NCI-H187 (cell line): ENCODE results near the gene RAB5B.

Experiments
- DNase-seq, 2 experiments: peaks; one replicate each; lab custom pipeline; 2025; lab: John Stamatoyannopoulos, UW

Gene RAB5B, protein sequence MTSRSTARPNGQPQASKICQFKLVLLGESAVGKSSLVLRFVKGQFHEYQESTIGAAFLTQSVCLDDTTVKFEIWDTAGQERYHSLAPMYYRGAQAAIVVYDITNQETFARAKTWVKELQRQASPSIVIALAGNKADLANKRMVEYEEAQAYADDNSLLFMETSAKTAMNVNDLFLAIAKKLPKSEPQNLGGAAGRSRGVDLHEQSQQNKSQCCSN

DNA sequence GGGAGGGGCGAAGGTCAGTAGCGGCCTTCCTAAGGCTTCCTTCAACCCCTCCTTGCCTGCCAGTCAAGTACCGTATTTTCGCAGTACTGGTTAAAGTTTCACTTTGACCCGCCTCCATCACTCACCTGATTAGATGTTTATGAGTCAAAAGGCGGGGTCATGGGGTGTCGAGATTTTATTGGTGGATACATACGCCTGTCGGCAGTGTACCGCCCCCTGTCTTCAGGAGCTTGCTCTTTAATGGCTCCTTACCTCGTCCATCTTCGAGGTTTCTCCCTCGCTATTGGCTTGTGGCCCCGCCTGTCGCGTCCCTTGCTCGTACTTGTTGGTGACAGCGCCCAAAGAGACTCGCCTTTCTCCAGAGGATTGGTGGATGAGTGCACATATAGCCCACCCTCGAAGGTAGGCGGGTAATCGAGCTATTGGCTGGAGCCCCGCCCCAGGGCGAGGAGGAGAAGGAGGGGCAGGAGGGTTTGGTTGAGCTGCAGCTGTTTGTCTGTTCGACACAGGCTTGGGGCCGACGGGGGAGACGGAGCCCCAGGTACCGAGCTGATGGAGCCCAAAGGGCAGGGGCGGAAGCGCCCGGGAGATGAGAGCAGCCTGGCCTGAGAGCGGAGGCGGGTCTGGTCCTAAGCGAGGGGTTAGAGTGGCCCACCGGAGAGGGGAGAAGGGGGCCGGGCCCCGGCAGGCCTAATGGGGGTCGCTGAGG, at the start of gene RAB5B:
TSS of gene RAB5B (plus strand) at position 480 of the 709 bp plus-strand sequence. CDS start 12,883 bp downstream, outside the sequence.
- DNase-seq, result peak; percentile 99 to 100

- DNase-seq, result no peak
These were observed 48.5 kb upstream of the RAB5B start for GRCh38 chr12:55925371-55925770.

DNA sequence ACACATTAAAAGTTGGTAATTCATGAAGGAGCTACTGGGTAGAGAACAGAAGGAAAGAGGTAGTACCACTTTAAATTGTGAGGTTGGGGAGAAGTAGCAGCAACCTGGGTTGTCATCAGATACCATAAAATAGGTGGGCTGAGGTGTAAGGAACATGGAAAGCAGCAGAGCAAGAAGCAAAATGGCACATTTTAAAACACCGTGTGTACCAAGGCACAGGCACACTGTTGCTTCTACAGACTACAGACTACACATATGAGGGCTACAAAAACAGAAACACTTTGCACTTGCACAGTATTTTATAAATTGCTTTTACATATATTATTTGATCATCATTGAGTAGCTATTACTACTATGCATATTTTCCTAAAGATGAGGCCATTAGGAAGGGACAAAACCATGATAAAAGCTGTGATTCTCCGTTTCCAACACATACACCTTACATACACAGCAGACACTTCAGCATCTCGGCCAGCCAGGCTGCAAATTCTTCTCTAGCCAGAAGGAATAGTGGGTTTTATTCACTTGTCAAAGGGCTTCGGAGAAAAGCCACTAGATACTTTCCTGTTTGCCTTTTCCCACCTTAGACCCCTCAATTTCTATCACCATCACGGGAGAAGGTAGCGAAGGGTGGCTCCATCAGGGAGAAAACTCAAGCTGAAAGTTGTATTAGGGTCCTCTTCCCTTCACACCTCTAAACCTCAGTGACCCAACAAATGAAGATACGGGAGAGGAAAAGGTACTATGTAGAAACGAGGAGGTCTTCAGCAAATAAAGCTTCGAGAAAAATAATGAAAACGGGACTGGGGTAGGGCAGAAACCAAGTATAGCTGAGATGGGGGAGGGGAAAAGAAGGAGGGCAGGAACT, 47.8 kb upstream of the RAB5B start:
- no peak for DNase-seq

- peak; percentile 89 to 90 for DNase-seq
These were observed 46.9 kb upstream of the RAB5B start for GRCh38 chr12:55926738-55927587.

- peak in 1 of 2 experiments; percentile 71 for DNase-seq
These were observed 46.0 kb upstream of the RAB5B start, which contains the start of gene PYM1 for GRCh38 chr12:55927588-55928502. TSS of gene PYM1 (minus strand) at chr12:55927894. CDS start at chr12:55927761, 133 bp downstream.

DNA sequence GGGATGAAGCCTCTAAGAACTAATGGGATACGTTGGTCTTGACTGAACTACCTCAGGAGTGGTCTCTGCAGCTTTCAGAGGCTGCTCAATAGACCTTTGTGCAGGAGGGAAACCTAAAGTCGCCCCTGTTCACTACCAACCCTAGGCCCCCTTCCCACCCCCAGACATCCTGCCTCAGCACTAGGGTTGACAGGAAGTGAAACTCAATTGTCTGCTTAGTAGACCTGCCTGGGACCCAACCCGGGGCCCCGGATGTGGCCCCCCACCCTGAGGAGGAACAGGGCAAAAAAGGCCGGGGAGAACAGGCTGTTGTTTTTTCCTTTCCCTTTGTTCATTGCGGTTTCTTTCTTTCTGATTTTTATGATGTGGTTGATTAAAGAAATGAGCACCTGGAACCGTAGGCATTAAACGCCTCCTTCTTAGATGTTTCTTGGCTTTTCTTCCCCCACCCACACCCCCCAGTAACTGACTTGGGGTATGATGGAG, 44.5 kb upstream of the RAB5B start:
- DNase-seq, result no peak

DNA sequence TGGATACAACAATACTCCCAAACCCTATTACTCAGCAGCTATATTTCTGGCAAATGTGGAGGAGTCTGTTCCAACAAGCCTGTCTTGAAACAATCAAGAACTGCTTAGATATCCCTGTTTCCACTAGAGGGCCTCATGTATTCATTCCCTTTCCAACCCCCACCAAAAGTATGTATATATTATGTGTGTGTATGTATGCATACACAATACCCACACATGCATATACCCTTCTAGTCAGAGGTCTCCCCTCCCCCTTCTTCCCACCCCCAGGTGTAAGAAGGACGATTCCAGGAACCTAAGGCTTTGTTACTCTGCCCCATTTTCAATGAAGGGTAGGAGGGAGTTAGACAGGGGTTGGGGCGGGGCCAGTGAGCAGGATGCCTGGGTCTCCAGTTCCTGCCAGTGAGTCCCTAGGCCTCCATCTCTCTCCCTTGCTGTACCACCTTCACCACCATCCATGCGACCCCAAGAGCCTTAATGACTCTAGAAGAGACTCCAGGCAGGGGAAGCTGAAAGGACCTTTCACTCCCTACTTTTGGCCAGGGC, 43.0 kb upstream of the RAB5B start, which contains the start of gene DGKA:
TSS of gene DGKA (plus strand) at position 392 of the 546 bp plus-strand sequence. CDS start 5,342 bp downstream, outside the sequence.
- no peak for DNase-seq

- no peak for DNase-seq
These were observed 42.5 kb upstream of the RAB5B start for GRCh38 chr12:55931317-55931779.

DNA sequence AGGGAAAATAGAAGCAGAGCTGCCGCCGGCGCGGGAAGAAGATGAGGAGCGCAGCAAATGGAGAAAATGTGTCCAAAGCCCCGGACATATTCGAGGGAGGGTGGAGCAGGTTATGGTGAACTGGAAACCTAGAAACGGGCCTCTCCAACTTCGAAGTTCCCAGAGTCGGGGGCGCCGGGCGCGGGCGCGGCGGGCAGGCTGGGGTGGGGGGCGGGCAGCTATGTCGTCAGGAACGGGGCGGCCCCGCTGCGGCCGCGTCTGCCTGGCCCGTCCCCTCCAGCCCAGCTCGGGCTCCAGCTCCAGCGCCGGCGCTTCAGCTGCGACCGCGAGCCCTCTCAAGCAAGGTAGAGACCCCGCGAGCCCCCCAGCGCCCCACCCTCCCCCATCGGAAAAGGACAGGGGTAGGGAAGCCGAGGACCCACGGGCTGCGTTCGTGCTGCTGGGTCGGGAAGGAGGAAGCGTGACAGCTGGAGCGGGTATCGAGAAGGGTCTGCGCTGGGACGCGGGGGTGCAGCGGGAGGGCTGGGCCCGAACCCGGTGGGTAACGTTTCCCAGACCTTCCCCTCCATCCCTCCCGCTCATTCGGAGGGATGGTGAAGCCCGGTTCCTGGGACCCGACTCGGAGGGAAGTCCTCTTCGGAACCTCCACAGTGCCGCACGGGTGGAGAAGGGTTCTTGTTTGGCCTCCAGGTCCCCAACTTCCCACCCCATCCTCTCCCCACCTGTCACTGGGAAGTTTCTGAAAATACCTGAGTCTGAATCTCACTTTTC, 41.9 kb upstream of the RAB5B start:
- DNase-seq, result no peak

DNA sequence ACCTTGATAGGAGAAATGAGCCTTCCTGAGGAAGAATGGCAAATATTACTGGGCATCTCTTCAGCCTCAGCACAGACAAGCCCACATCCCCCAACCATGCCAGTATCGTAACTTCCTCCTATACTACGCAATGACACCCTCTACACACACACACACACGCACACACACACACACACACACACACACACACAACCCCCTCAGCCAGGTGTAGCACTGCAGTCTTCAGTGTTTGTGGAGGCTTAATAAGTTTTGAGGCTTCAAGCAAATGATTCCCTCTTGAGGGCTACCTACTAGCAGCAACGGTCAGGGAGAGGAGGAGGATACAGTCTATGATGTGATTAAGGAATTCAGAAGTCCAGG, 41.3 kb upstream of the RAB5B start:
- no peak for DNase-seq

DNA sequence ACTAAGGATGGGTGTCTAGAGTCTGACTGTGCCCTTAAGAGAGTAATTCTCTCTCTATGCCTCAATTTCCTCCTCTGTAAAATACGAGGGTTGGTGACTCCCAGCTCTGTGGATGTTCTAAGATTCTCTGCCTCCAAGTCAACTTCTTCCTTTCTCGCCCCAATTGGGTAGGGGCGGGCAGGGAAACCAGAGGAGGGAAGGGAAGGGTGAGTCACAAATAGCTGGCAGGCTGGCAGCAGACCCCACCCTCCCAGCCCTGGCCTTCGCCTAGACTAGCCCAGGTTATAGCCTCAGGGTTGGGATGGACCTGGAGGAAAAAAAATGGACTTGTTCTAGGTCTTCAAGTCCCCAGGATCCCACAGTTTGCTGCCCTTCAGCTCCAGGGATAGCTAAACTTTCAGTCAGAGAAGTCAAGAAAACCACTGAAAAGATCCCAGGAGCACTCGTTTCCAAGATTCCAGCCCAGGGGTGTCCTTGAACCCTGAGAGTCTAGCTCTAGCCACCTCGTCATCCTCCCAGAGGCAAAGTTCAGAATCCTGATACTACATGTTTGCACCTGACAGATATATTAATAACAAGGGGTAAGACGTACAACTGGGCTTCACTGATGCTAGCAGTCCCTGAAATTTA, 40.6 kb upstream of the RAB5B start:
- DNase-seq, result no peak

DNA sequence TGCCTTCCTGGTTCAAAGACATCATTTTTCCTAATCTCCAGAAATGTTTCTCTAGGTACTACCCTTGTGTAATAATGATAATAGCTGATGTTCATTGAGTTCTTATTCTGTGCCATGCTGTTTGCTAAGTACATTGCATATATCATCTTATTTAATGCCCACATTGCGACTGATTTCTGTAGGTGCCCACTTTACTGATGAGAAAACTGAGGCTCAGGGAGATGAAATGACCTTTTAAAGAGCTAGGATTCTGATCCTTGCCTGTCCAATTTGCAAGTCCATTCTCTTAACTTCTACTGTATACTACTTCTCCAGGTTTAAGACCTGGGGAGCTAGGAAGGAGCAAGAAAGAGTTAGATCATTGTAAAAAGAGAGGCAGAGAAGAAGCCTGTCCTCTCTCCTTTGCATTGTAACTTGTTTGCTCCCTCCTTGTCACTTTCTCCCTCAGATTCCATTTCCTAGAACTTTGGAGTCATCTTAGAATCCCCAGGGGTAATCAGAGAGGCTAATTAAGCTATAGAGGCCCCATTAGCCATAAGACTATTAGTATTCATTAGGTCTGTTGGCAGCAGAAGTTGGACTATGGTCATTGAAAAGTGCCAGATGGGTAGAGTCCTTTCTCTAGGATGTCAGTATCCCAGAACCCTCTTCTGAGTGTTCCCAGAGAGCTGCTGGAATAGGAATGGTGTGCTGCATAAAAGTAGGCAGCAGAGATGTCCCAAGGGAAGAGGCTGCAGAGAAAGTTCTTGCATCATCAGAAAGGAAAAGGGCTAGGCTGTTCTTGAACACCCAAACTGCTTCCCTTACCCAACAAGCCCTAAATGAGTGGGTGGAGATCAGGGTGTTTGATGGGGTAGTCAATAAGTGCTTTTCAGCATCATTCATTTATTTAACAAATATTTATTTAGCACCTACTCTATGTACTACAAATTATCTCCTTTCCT, 39.8 kb upstream of the RAB5B start:
- no peak for DNase-seq

DNA sequence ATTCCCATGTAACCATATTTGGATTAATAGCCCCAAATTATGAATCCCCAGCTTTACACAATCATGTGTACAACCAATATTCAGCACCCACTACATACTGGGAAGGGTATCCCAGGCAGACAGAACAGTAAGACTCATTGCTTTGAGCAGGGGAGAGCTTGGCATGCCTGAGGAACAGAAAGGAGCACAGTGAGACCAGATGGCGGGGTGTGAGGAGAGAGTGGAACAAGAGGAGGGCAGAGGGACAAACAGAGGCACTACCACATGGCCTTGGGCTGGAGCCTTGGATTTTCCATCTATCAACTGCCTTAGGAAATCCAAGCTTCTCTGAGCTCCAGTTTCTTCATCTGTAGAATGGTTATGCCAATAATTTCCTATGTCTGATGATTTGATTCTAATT, 39.1 kb upstream of the RAB5B start:
- no peak for DNase-seq

GRCh38 chr12:55935738-55936151, 38.1 kb upstream of the RAB5B start:
- no peak for DNase-seq

- DNase-seq, result no peak
These were observed 35.9 kb upstream of the RAB5B start for GRCh38 chr12:55937981-55938380.

- no peak for DNase-seq
These were observed 34.9 kb upstream of the RAB5B start for GRCh38 chr12:55938826-55939501.
